ENCODE results near the gene DLGAP1.
A peak's percentile ranks its signal among the peaks of the same experiment; 100 is the strongest.

Gene DLGAP1

GRCh38 chr18:3579701-3580100 lies 875.4 kb downstream of the DLGAP1 start:
- DNase-seq (ENCODE audit: low spot score) (no peak), ATAC-seq (ENCODE audit: low read depth) (peak; percentile 84)
- H3K27ac ChIP-seq (ENCODE audit: poor library complexity, severe bottlenecking), result peak overlapping the region; percentile 9
- TF ChIP-seq, protein P1, sequence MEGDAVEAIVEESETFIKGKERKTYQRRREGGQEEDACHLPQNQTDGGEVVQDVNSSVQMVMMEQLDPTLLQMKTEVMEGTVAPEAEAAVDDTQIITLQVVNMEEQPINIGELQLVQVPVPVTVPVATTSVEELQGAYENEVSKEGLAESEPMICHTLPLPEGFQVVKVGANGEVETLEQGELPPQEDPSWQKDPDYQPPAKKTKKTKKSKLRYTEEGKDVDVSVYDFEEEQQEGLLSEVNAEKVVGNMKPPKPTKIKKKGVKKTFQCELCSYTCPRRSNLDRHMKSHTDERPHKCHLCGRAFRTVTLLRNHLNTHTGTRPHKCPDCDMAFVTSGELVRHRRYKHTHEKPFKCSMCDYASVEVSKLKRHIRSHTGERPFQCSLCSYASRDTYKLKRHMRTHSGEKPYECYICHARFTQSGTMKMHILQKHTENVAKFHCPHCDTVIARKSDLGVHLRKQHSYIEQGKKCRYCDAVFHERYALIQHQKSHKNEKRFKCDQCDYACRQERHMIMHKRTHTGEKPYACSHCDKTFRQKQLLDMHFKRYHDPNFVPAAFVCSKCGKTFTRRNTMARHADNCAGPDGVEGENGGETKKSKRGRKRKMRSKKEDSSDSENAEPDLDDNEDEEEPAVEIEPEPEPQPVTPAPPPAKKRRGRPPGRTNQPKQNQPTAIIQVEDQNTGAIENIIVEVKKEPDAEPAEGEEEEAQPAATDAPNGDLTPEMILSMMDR (IDR thresholded peaks at IDR 0.05; ENCODE audit: poor library complexity, severe bottlenecking), result no peak
- peaks cover 14% of the 10 kb centered on the region for H3K4me1 ChIP-seq (ENCODE audit: insufficient read depth, poor library complexity, severe bottlenecking)
- H3K27me3 ChIP-seq (ENCODE audit: insufficient read depth, poor library complexity, severe bottlenecking), result no peaks in the 10 kb centered on the region
- no peak overlapping the region for H3K4me3 ChIP-seq (ENCODE audit: severe bottlenecking)
- H3K36me3 ChIP-seq (ENCODE audit: low read depth), result no peaks in the 10 kb centered on the region
- H3K9me3 ChIP-seq (ENCODE audit: severe bottlenecking), result peaks cover 2% of the 10 kb centered on the region

DNA sequence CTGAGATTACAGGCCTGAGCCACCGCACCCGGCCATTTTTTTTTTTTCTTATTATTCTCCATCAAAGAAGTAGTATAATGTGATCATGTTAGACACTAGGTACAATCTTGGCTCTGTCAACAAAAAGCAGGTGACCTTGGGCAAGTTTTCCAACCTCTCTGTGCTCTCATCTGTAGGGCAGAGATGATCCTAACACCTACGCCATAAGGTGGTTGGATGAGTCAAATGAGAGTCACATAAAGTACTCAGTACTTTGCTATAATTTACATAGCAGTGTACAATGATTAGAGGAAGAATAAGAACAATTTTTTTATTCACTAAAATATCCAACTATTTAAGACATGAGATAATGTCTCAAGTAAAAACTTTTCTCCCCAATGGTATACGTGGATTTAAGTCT lies 876.5 kb downstream of the DLGAP1 start:
- peaks cover 14% of the 10 kb centered on the region for H3K4me1 ChIP-seq (ENCODE audit: insufficient read depth, poor library complexity, severe bottlenecking)
- H3K36me3 ChIP-seq (ENCODE audit: low read depth), result no peaks in the 10 kb centered on the region
- H3K4me3 ChIP-seq (ENCODE audit: severe bottlenecking), result no peak overlapping the region
- TF ChIP-seq, protein P1 (IDR thresholded peaks at IDR 0.05; ENCODE audit: poor library complexity, severe bottlenecking), result no peak
- DNase-seq (ENCODE audit: low spot score), result no peak
- no peaks in the 10 kb centered on the region for H3K27me3 ChIP-seq (ENCODE audit: insufficient read depth, poor library complexity, severe bottlenecking)
- H3K27ac ChIP-seq (ENCODE audit: poor library complexity, severe bottlenecking), result no peak overlapping the region
- H3K9me3 ChIP-seq (ENCODE audit: severe bottlenecking), result peaks cover 2% of the 10 kb centered on the region
- ATAC-seq (ENCODE audit: low read depth), result peak; percentile 57; the same call in 2 of the 3 replicates

DNA sequence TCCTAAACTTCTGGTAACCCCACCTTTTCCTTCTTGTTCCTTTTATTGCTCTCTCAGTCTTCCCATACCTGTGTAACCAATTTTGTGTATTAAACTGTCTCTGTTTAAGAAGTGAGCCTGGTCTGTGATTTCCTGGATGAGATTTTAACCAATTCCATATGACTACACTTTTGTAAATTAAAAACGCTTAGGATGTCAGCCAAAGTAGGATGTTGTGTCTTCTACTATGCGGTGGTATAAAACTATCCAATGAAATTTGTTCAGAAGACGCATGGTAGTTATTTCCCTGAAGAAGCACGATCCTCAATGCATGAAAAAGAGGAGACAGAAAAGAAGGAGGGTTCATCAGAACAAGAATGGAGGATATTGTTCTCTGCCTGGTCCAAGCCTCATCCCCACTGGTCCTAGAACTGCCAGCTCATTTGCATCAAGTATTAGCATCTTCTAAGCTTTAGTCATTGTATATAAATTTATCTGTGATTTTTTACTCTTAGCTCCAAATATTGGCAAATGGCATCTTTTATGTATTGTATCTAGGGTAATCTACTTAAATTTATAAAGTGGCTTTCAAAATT lies 877.7 kb downstream of the DLGAP1 start:
- peaks cover 9% of the 10 kb centered on the region for H3K4me1 ChIP-seq (ENCODE audit: insufficient read depth, poor library complexity, severe bottlenecking)

DNA sequence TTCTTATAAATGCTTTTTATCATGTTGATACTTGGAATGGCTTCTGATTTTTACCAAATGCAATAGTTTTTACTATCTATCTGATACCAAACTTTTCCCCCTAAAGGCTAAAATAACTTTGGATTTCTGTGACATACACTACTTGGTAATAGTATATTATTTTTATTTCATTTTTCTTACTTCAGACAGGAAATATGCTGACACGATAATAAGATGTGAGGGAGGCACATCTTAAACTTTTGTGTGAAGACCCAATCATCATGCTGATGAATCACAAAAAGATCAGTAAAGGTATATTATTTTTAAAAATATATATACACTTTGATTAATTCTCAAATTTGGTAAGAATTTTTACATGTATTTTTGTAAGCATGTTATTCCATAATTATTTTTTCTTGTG lies 882.3 kb downstream of the DLGAP1 start:
- Histone ChIP-seq H3K4me3 (ENCODE audit: severe bottlenecking) (no peak overlapping the region), H3K9me3 (ENCODE audit: severe bottlenecking) (no peaks in the 10 kb centered on the region), H3K4me1 (ENCODE audit: insufficient read depth, poor library complexity, severe bottlenecking) (no peaks in the 10 kb centered on the region), H3K27me3 (ENCODE audit: insufficient read depth, poor library complexity, severe bottlenecking) (no peaks in the 10 kb centered on the region), H3K27ac (ENCODE audit: poor library complexity, severe bottlenecking) (no peak overlapping the region), H3K36me3 (ENCODE audit: low read depth) (no peaks in the 10 kb centered on the region)
- no peak for ATAC-seq (ENCODE audit: low read depth)
- TF ChIP-seq, protein P1 (IDR thresholded peaks at IDR 0.05; ENCODE audit: poor library complexity, severe bottlenecking), result no peak
- no peak for DNase-seq (ENCODE audit: low spot score)

More for the DNA sequence above, 877.7 kb downstream of the DLGAP1 start:
- TF ChIP-seq, protein P1 (IDR thresholded peaks at IDR 0.05; ENCODE audit: poor library complexity, severe bottlenecking), result no peak
- no peaks in the 10 kb centered on the region for H3K36me3 ChIP-seq (ENCODE audit: low read depth)
- peaks cover 2% of the 10 kb centered on the region for H3K9me3 ChIP-seq (ENCODE audit: severe bottlenecking)
- no peak for ATAC-seq (ENCODE audit: low read depth)
- DNase-seq (ENCODE audit: low spot score), result no peak
- no peak overlapping the region for H3K4me3 ChIP-seq (ENCODE audit: severe bottlenecking)
- H3K27me3 ChIP-seq (ENCODE audit: insufficient read depth, poor library complexity, severe bottlenecking), result no peaks in the 10 kb centered on the region
- H3K27ac ChIP-seq (ENCODE audit: poor library complexity, severe bottlenecking), result no peak overlapping the region

DNA sequence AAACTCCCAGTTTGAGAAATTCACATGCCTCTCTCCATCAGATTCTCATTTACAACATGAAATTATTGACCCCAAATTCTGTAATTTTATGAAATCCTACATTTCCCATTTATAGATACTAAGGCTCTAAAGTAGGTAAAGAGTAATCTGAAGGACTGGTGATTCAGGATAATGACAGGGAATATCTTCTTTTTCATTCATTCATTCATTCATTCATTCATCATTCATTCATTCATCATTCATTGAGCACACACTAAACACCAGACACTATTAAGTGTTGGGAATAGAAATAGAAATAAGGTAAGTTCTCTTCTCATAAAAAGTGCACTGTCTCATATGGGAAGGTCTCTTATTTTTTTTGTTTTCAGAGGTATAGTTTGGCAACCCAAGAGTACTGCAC lies 888.3 kb downstream of the DLGAP1 start:
- Histone ChIP-seq H3K27ac (ENCODE audit: poor library complexity, severe bottlenecking) (no peak overlapping the region), H3K4me1 (ENCODE audit: insufficient read depth, poor library complexity, severe bottlenecking) (no peaks in the 10 kb centered on the region), H3K36me3 (ENCODE audit: low read depth) (no peaks in the 10 kb centered on the region), H3K9me3 (ENCODE audit: severe bottlenecking) (no peaks in the 10 kb centered on the region), H3K4me3 (ENCODE audit: severe bottlenecking) (no peak overlapping the region), H3K27me3 (ENCODE audit: insufficient read depth, poor library complexity, severe bottlenecking) (no peaks in the 10 kb centered on the region)
- no peak for DNase-seq (ENCODE audit: low spot score)
- no peak for ATAC-seq (ENCODE audit: low read depth)
- TF ChIP-seq, protein P1 (IDR thresholded peaks at IDR 0.05; ENCODE audit: poor library complexity, severe bottlenecking), result no peak

Data from RWPE2 (cell line).